ENCODE data around the gene JAKMIP3.

JAKMIP3 gene

DNA sequence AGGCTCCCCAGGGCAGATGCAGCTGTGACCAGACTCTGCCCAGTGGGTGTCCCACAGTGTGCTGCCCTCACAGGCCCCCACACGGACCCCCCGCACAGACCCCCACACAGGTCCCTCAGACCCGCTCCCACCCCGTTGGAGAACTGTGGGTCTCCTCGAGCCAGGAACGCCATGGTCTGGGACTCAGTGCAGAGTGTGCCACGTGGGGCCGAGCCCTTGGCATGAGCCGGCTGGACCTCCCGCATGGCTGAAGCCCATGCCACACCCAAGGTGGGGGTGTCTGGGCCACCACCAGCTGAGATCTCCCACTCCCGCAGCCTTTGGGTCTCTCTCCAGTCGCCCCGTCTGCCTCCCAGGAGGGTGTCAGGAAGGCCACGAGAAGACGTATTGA lies 34.3 kb downstream of the JAKMIP3 start:
- Histone ChIP-seq H3K4me3 (replicated peaks; ENCODE audit: insufficient read depth, low read length) (no peak overlapping the region), H3K27me3 (ENCODE audit: insufficient read depth, poor library complexity, severe bottlenecking) (no peaks in the 10 kb centered on the region), H3K27ac (replicated peaks) (no peak overlapping the region)
- no peak for DNase-seq (ENCODE audit: low read depth in 1 of 2, low spot score in 1 of 2)
- TF ChIP-seq, protein P1, sequence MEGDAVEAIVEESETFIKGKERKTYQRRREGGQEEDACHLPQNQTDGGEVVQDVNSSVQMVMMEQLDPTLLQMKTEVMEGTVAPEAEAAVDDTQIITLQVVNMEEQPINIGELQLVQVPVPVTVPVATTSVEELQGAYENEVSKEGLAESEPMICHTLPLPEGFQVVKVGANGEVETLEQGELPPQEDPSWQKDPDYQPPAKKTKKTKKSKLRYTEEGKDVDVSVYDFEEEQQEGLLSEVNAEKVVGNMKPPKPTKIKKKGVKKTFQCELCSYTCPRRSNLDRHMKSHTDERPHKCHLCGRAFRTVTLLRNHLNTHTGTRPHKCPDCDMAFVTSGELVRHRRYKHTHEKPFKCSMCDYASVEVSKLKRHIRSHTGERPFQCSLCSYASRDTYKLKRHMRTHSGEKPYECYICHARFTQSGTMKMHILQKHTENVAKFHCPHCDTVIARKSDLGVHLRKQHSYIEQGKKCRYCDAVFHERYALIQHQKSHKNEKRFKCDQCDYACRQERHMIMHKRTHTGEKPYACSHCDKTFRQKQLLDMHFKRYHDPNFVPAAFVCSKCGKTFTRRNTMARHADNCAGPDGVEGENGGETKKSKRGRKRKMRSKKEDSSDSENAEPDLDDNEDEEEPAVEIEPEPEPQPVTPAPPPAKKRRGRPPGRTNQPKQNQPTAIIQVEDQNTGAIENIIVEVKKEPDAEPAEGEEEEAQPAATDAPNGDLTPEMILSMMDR (IDR thresholded peaks at IDR 0.05; ENCODE audit: insufficient read depth, low read length) = no peak
- TF ChIP-seq, protein P2, sequence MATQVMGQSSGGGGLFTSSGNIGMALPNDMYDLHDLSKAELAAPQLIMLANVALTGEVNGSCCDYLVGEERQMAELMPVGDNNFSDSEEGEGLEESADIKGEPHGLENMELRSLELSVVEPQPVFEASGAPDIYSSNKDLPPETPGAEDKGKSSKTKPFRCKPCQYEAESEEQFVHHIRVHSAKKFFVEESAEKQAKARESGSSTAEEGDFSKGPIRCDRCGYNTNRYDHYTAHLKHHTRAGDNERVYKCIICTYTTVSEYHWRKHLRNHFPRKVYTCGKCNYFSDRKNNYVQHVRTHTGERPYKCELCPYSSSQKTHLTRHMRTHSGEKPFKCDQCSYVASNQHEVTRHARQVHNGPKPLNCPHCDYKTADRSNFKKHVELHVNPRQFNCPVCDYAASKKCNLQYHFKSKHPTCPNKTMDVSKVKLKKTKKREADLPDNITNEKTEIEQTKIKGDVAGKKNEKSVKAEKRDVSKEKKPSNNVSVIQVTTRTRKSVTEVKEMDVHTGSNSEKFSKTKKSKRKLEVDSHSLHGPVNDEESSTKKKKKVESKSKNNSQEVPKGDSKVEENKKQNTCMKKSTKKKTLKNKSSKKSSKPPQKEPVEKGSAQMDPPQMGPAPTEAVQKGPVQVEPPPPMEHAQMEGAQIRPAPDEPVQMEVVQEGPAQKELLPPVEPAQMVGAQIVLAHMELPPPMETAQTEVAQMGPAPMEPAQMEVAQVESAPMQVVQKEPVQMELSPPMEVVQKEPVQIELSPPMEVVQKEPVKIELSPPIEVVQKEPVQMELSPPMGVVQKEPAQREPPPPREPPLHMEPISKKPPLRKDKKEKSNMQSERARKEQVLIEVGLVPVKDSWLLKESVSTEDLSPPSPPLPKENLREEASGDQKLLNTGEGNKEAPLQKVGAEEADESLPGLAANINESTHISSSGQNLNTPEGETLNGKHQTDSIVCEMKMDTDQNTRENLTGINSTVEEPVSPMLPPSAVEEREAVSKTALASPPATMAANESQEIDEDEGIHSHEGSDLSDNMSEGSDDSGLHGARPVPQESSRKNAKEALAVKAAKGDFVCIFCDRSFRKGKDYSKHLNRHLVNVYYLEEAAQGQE (IDR thresholded peaks at IDR 0.05; ENCODE audit: insufficient replicate concordance, low read depth) = no peak
- TF ChIP-seq SPI1 (IDR thresholded peaks at IDR 0.05; ENCODE audit: borderline replicate concordance, low read depth) = no peak

DNA sequence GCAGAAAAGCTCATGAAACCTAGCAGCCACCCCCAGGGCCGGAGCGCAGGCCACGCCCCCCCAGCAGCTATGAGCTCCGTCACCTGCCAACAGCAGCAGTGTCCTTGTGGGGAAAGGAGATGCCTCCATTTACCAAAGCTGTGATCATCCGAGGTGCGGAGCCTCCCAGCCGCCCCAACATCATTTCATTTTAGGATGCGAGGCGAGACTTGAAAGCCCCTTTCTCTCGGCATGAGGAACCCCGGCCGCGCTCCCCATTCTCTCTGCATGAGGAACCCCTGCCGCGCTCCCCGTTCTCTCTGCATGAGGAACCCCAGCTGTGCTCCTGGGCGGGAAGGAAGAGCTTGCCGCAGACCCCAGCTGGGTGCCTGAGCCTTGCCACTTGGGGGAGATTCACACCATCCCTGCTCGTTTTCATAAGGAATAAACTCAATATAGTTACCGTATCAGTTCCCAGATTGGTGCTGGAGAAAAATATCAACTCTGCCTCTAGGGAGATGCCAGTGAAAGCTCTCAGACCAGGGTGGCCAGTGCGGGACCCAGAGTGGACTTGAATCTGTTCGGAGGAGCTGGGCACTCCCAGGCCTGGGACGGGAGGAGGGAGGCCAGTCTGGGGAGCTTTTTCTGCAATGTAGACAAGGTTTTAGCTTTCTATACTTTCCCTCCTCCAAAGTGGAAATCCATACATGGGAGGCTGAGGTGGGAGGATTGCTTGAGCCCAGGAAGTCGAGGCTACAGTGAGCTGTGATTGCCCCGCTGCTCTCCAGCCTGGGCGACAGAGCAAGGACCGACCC lies 35.0 kb downstream of the JAKMIP3 start:
- TF ChIP-seq SPI1 (IDR thresholded peaks at IDR 0.05; ENCODE audit: borderline replicate concordance, low read depth) (no peak), GABPA (IDR thresholded peaks at IDR 0.05; ENCODE audit: low read depth) (no peak), POLR2AphosphoS5 (IDR thresholded peaks at IDR 0.05; ENCODE audit: low read depth) (no peak)
- TF ChIP-seq, protein P1 (IDR thresholded peaks at IDR 0.05; ENCODE audit: insufficient read depth, low read length) = no peak
- TF ChIP-seq, protein P2 (IDR thresholded peaks at IDR 0.05; ENCODE audit: insufficient replicate concordance, low read depth) = no peak
- no peak overlapping the region for H3K27ac ChIP-seq (replicated peaks)
- DNase-seq (ENCODE audit: low read depth in 1 of 2, low spot score in 1 of 2) = no peak
- no peaks in the 10 kb centered on the region for H3K27me3 ChIP-seq (ENCODE audit: insufficient read depth, poor library complexity, severe bottlenecking)
- H3K4me3 ChIP-seq (replicated peaks; ENCODE audit: insufficient read depth, low read length) = no peak overlapping the region

DNA sequence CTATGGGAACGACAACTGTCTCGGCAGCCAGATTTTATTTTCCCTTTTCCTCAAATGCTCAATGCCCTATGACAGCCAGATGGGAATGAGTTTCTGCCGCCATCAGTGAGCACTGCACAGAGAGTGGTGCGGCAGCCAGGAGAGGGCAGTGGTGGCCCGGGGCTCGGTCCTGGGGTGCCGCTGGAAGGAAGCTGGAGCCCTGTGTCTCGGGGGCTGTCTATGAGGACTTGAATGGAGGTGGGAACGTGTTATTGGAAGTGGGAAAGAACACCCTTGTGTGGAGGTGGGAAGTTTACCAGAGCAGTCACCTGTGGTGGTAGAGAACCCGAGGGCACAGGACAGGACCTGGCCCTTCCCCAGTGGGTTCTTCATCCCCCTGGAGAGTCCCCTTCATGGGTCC lies 35.8 kb downstream of the JAKMIP3 start:
- TF ChIP-seq SPI1 (IDR thresholded peaks at IDR 0.05; ENCODE audit: borderline replicate concordance, low read depth) = no peak
- no peak for TF ChIP-seq GABPA (IDR thresholded peaks at IDR 0.05; ENCODE audit: low read depth)
- TF ChIP-seq, protein P2 (IDR thresholded peaks at IDR 0.05; ENCODE audit: insufficient replicate concordance, low read depth) = no peak
- no peak for TF ChIP-seq POLR2AphosphoS5 (IDR thresholded peaks at IDR 0.05; ENCODE audit: low read depth)
- TF ChIP-seq, protein P1 (IDR thresholded peaks at IDR 0.05; ENCODE audit: insufficient read depth, low read length) = no peak
- Histone ChIP-seq H3K27ac (replicated peaks) (no peak overlapping the region), H3K4me3 (replicated peaks; ENCODE audit: insufficient read depth, low read length) (no peak overlapping the region), H3K27me3 (ENCODE audit: insufficient read depth, poor library complexity, severe bottlenecking) (no peaks in the 10 kb centered on the region)
- no peak for DNase-seq (ENCODE audit: low read depth in 1 of 2, low spot score in 1 of 2)

All from HL-60 (cell line).